ENCODE data around the gene ETNK2. TPM values are rescaled to one million over a fixed set of nuclear protein-coding genes. Genes with fewer than 3 reads are reported as not detected.

ETNK2 gene
- total and polyA plus RNA-seq, 2 of the 8 experiments (the other 6 are each of a cell fraction or from before 2014, with no cell fraction given): 20.1 to 26.7 TPM

- H2BK15ac ChIP-seq (ENCODE audit: low read length): no peak overlapping the region
- FAIRE-seq (no peak), DNase-seq (ENCODE audit: low read depth in 1 of 2, low spot score in 2 of 2) (no peak)
- H3K4me1 ChIP-seq (replicated peaks in 1 of 4; ENCODE audit: control insufficient read depth in 3 of 4, insufficient read depth in 4 of 4, low read length in 3 of 4): peaks cover 4 to 28% (median 8%) of the 10 kb centered on the region in 4 experiments
- H3K9me3 ChIP-seq (ENCODE audit: insufficient read depth in 2 of 2, low read depth in 1 of 2, low read length in 1 of 2): no peaks in the 10 kb centered on the region
- H3K4ac ChIP-seq (replicated peaks; ENCODE audit: insufficient read length, low read depth, low read length): no peak overlapping the region
- POLR2A ChIA-PET (ENCODE audit: partially characterized antibody): interaction anchor here (1.1 to 13.3 kb wide), 5 partner anchors 10 to 259 kb away, joined by 4 to 174 read pairs (median 4); partner anchors contain the start of gene SNRPE
- no peak overlapping the region for H4K5ac ChIP-seq (ENCODE audit: insufficient read length, low read depth, low read length)
- no peak overlapping the region for H3K4me3 ChIP-seq (ENCODE audit: extremely low read depth in 1 of 4, insufficient read depth in 2 of 4, low read depth in 3 of 4, low read length in 4 of 4)
- H3K4me2 ChIP-seq (ENCODE audit: insufficient read depth in 1 of 2, low read depth in 2 of 2, low read length in 2 of 2): no peak overlapping the region
- CTCF ChIA-PET (ENCODE audit: partially characterized antibody): interaction anchor here (1.3 to 11.3 kb wide), 7 partner anchors 12 to 257 kb away, joined by 3 to 261 read pairs (median 99); partner anchors contain the start of genes ETNK2 and SOX13
- 84% methylated on average over 8 of the region's 8 CpGs; no CpG with 5 or more reads in 1 of the 2 experiments for WGBS, 2 experiments (ENCODE audit: extremely low coverage in 1 of 2, insufficient coverage in 1 of 2, insufficient read length in 1 of 2, insufficient replicate concordance in 2 of 2, low coverage in 1 of 2, low lambda C conversion rate in 2 of 2, missing lambda C conversion rate in 1 of 2)
- H2AFZ ChIP-seq (ENCODE audit: low read length): no peak overlapping the region
- no peak overlapping the region for H2BK20ac ChIP-seq (ENCODE audit: low read length)
- H2BK12ac ChIP-seq (ENCODE audit: low read depth, low read length): no peak overlapping the region
- H2BK120ac ChIP-seq (replicated peaks; ENCODE audit: low read depth, low read length): no peak overlapping the region
- H4K20me1 ChIP-seq (replicated peaks in 1 of 2; ENCODE audit: control insufficient read depth in 1 of 2, insufficient read depth in 2 of 2, low read length in 2 of 2): peaks cover 8 to 19% of the 10 kb centered on the region in 2 experiments
- H3K14ac ChIP-seq (ENCODE audit: insufficient read length): no peak overlapping the region
- H3K79me1 ChIP-seq (ENCODE audit: low read depth, low read length): peaks cover 4% of the 10 kb centered on the region; the same call in 1 of the 2 replicates
- H2BK5ac ChIP-seq (ENCODE audit: low read depth, low read length): peak overlapping the region; percentile 41; the same call in 1 of the 2 replicates
- H3K79me2 ChIP-seq (ENCODE audit: control insufficient read depth in 1 of 2, insufficient read depth in 2 of 2, low read length in 2 of 2): 0 out of 4 replicates have a peak, but pooled peaks cover 0 to 5% of the 10 kb centered on the region in 2 experiments
- no peaks in the 10 kb centered on the region for H3K23me2 ChIP-seq (ENCODE audit: low read depth, low read length)
- H4K8ac ChIP-seq (ENCODE audit: extremely low read depth, insufficient read depth, low read length): no peak overlapping the region
- no peak overlapping the region for H3K23ac ChIP-seq (ENCODE audit: insufficient read length)
- no peak overlapping the region for H3K27ac ChIP-seq (ENCODE audit: low read depth, low read length)
- no peak overlapping the region for H2AK5ac ChIP-seq (ENCODE audit: low read depth, low read length)
- H4K91ac ChIP-seq (replicated peaks; ENCODE audit: insufficient read length, low read length): no peak overlapping the region
- no peaks in the 10 kb centered on the region for H3K27me3 ChIP-seq (replicated peaks in 1 of 4; ENCODE audit: control insufficient read depth in 3 of 4, extremely low read depth in 1 of 4, insufficient read depth in 3 of 4, low read length in 3 of 4)
- peaks cover 8 to 49% (median 44%) of the 10 kb centered on the region in 4 experiments for H3K36me3 ChIP-seq (ENCODE audit: control insufficient read depth in 2 of 4, insufficient read depth in 4 of 4, low read length in 3 of 4)
- H3K56ac ChIP-seq (replicated peaks; ENCODE audit: insufficient read length, low read depth, low read length): no peak overlapping the region
- H3K9ac ChIP-seq (replicated peaks in 1 of 4; ENCODE audit: extremely low read depth in 1 of 4, low read depth in 3 of 4, low read length in 3 of 4): no peak overlapping the region
- no peak overlapping the region for H3K18ac ChIP-seq (ENCODE audit: extremely low read depth, low read length)
- TF ChIP-seq HDAC2 (IDR thresholded peaks at IDR 0.05; ENCODE audit: borderline replicate concordance in 1 of 2, low read depth in 2 of 2, low read length in 2 of 2) (no peak), EGR1 (IDR thresholded peaks at IDR 0.05; ENCODE audit: borderline replicate concordance, low read depth, low read length) (no peak), SP2 (IDR thresholded peaks at IDR 0.05; ENCODE audit: low read length) (no peak), POLR2A (IDR thresholded peaks at IDR 0.05; ENCODE audit: control extremely low read depth in 1 of 2, low read depth in 2 of 2, low read length in 2 of 2) (no peak), CHD1 (IDR thresholded peaks at IDR 0.05; ENCODE audit: low read depth, low read length) (no peak), TAF1 (IDR thresholded peaks at IDR 0.05; ENCODE audit: low read depth, low read length) (no peak), RAD21 (IDR thresholded peaks at IDR 0.05 in 1 of 2, conservative IDR thresholded peaks at IDR 0.05 in 1 of 2; ENCODE audit: low read depth in 2 of 2, low read length in 2 of 2) (no peak), EP300 (IDR thresholded peaks at IDR 0.05; ENCODE audit: borderline replicate concordance in 1 of 2, low read depth in 2 of 2, low read length in 2 of 2) (no peak), SAP30 (IDR thresholded peaks at IDR 0.05; ENCODE audit: insufficient read depth, insufficient replicate concordance, low read length) (no peak), FOSL1 (IDR thresholded peaks at IDR 0.05; ENCODE audit: insufficient read depth, low read depth, low read length) (no peak), CTBP2 (IDR thresholded peaks at IDR 0.05; ENCODE audit: borderline replicate concordance, insufficient read depth, insufficient read length, low read length) (no peak), GTF2F1 (IDR thresholded peaks at IDR 0.05; ENCODE audit: borderline replicate concordance, low read depth, low read length) (no peak), HDAC6 (IDR thresholded peaks at IDR 0.05; ENCODE audit: low read depth, low read length) (no peak)
Measured at GRCh38 chr1:204126386-204126785, 25.5 kb downstream of the ETNK2 start.
